Measurements from ENCODE around the gene SFSWAP. TPM values are rescaled to one million over a fixed set of nuclear protein-coding genes. Genes with fewer than 3 reads are reported as not detected.

The SFSWAP gene
- total RNA-seq, 4 donors from 2014 or later, result 45.9 to 66.2 (median 55.4) TPM

Small RNA genes within 50 kb of the gene (small RNA-seq; reads per million reads assigned to genes)
- gene RNA5SP377 (0 reads per million in 4 donors), gene RNA5SP378 (0 to 0.12 (median 0) reads per million in 4 donors), gene RNU6-1017P (0 reads per million in 4 donors)

Other genes with a start within 250 kb of the SFSWAP start
- gene MMP17, start 117.3 kb downstream of the SFSWAP start, total RNA-seq, result 10 to 100 TPM in 2 of 4 donors, 1 to 10 TPM in 2; 2.6 to 23.6 (median 12.4) TPM
- 100 to 1,000 TPM in 1 of 4 donors, 10 to 100 TPM in 3; 17.5 to 140 (median 28.0) TPM for gene ULK1, start 183.5 kb downstream of the SFSWAP start, total RNA-seq
- 10 to 100 TPM; 11.9 to 48.8 (median 23.1) TPM for gene PUS1, start 218.2 kb downstream of the SFSWAP start, total RNA-seq
- 10 to 100 TPM; 25.4 to 67.3 (median 37.5) TPM for gene EP400, start 238.9 kb downstream of the SFSWAP start, total RNA-seq

All from transverse colon (tissue), 4 donors.